GM12801 (cell line): ENCODE data around the gene NMS.

Experiments used
- TF ChIP-seq, protein P1 (sequence below): IDR thresholded peaks from one replicate; pipeline ENCODE4 v1.5.1; 2011; ENCODE audit warnings: control low read depth; ENCODE audit not compliant: insufficient read length; ENCODE audit errors: extremely low read depth

NMS gene

DNA sequence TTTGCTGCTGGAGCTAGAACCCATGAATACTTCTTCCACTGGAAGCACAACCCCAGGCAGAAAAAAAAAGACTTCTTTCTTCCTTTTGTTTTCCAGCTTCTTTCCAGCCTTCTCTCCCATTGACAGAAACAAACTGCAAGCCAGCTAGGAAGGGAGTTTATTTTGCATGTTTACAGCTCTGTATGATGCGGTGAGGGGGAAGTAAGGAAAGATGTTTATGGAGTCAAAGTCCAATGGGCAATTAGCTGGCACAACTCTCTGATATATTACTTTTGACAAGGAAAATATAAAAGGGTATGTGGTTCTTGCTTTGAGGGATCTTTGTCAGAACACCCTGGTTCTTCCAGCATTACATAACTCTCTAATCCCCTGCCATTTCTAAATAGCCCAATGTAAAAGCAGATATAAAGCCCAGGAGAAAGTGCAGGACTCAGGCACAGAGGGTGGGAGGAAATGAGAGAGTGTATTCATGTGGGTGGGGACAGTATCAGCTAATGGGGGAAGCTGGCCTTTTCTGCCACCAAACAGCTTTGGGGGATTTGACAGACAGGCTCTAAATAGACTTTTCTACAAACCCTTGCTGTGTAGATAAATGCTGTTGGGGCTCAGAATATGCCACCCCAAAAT, 9.3 kb upstream of the NMS start:
- TF ChIP-seq, protein P1, sequence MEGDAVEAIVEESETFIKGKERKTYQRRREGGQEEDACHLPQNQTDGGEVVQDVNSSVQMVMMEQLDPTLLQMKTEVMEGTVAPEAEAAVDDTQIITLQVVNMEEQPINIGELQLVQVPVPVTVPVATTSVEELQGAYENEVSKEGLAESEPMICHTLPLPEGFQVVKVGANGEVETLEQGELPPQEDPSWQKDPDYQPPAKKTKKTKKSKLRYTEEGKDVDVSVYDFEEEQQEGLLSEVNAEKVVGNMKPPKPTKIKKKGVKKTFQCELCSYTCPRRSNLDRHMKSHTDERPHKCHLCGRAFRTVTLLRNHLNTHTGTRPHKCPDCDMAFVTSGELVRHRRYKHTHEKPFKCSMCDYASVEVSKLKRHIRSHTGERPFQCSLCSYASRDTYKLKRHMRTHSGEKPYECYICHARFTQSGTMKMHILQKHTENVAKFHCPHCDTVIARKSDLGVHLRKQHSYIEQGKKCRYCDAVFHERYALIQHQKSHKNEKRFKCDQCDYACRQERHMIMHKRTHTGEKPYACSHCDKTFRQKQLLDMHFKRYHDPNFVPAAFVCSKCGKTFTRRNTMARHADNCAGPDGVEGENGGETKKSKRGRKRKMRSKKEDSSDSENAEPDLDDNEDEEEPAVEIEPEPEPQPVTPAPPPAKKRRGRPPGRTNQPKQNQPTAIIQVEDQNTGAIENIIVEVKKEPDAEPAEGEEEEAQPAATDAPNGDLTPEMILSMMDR, result no peak

DNA sequence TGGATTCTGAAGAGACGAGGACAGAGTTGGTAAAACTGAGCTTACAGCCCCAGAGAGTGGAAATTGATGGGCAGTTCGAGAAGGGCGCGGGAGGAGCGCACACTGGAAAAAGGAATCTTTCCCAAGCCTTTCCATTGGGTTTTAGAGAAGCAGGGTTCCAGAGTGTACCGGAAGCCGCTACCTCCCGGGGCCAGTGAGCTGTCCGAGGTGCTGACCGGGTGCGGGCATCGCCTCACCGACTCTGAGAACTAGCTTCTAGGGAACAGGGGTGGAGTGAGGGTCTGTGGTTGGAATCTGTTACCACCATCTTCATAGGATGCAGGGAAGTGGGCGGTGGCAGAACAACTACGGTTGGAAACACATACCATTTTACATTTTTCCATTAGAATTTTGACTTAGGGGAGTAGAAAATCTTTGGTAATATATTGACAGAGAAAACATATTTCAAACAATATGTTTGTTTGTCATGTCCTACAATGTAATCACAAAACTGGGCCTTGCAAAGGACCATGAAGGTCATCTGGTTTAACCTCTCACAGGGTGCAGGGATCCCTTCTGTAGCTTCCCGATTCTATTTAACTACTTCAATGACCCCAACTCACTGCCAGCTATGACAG, 724 bp downstream of the NMS start:
- TF ChIP-seq, protein P1, result no peak

- TF ChIP-seq, protein P1, result no peak
These were observed 6.3 kb downstream of the NMS start for GRCh38 chr2:100476606-100477005.

GRCh38 chr2:100482741-100483140, 12.5 kb downstream of the NMS start:
- TF ChIP-seq, protein P1, result no peak

DNA sequence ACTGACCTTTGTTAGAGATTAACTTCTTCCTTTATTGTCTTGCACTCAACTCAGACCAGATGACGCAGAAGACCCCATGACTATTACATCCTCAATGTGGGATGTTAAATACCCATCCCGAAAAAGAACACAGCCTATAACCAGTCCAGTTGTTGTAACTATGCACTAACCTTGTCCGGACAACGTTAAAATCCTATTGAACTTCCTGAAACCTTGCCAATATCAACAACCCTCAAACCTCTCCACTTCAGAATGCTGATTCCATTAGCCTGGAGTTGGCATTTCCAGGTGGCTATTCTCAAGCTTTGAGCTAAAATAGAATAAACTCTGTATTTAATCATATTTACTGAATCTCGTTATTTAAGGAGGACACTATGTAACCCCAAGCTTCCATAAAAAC, 13.6 kb downstream of the NMS start:
- TF ChIP-seq, protein P1, result no peak

DNA sequence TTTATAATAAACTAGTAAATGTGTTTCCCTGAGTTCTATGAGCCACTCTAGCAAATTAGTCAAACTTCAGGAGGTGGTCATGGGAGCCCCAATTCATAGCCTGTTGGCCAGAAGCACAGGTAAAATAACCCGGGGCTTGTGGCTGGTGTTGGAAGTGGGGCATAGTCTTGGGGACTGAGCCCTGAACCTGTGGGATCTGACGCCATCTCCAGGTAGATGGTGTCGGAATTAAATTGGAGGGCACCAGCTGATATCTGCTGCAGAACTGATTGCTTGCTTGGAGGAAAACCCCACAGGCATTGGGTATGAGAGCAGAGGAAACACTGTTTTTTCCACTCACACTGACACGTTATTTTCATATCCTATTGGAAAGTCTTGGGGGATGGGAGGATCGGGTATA, 14.1 kb downstream of the NMS start:
- TF ChIP-seq, protein P1, result no peak

- TF ChIP-seq, protein P1, result no peak
These were observed 15.1 kb downstream of the NMS start for GRCh38 chr2:100485396-100485795.
